Heart right ventricle (tissue), 16 donors: Measurements from ENCODE around the gene PIF1. TPM values are rescaled to one million over a fixed set of nuclear protein-coding genes. Genes with fewer than 3 reads are reported as not detected.
A peak's percentile ranks its signal among the peaks of the same experiment; 100 is the strongest.

Experiments
- ATAC-seq, 8 donors: fragments of 200-7000 bp; cut with Tn5 transposase; one replicate each; pipeline ENCODE4 v1.9.1; 2020; ENCODE audit warnings: mild to moderate bottlenecking in 8 of 8, moderate library complexity in 8 of 8, moderate number of reproducible peaks in 1 of 8
- DNase-seq, 2 donors: peaks; one replicate each; pipeline ENCODE4 v3.0.0-alpha.2; 2020
- H3K27ac ChIP-seq, 10 donors: fragments of 200-600 bp; sonication (generic) in 2 of 10; one replicate each; pipeline versions ENCODE4 v1.5.0 to v1.8.0; 2020 to 2022; ENCODE audit warnings: mild to moderate bottlenecking in 3 of 10
- H3K27me3 ChIP-seq, 7 donors: fragments of 200-600 bp; one replicate each; pipeline ENCODE4 v1.8.0; 2021 to 2022; ENCODE audit warnings: mild to moderate bottlenecking in 2 of 7
- H3K36me3 ChIP-seq, 9 donors: fragments of 200-600 bp; sonication (generic) in 1 of 9; one replicate each; pipeline versions ENCODE4 v1.5.0 to v1.8.0; 2020 to 2022; ENCODE audit warnings: mild to moderate bottlenecking in 2 of 9
- H3K4me1 ChIP-seq, 9 donors: fragments of 200-600 bp; sonication (generic) in 1 of 9; one replicate each; pipeline versions ENCODE4 v1.5.0 to v1.8.0; 2020 to 2022; ENCODE audit warnings: mild to moderate bottlenecking in 4 of 9
- H3K4me3 ChIP-seq, 10 donors: fragments of 200-600 bp; sonication (generic) in 2 of 10; one replicate each; pipeline versions ENCODE4 v1.5.0 to v1.8.0; 2020 to 2022; ENCODE audit warnings: mild to moderate bottlenecking in 7 of 10, moderate library complexity in 2 of 10
- H3K9me3 ChIP-seq, 11 donors: fragments of 200-600 bp in 10 of 11; sonication (generic) in 2 of 11; one replicate each; pipeline versions ENCODE4 v1.5.0 to v1.8.0; 2013 to 2022; ENCODE audit warnings: mild to moderate bottlenecking in 2 of 11, control low read depth in 1 of 11, moderate library complexity in 1 of 11
- CTCF ChIP-seq, 9 donors: fragments of 200-600 bp; sonication (generic) in 2 of 9; IDR thresholded peaks; one replicate each; pipeline versions ENCODE4 v1.5.0 to v1.8.0; 2021 to 2022; ENCODE audit warnings: antibody characterized with exemption in 9 of 9, mild to moderate bottlenecking in 5 of 9, moderate library complexity in 1 of 9
- WGBS, 2 donors: extraction: QIAGEN DNeasy Blood & Tissue Kit; methylation state at CpG; one replicate each; pipeline ENCODE4 v1.1.7; 2013; ENCODE audit warnings: inconsistent platforms in 1 of 2; 5-methylcytosine and 5-hydroxymethylcytosine counted together
- intact Hi-C, 10 donors: fragments of 100-400 bp; cut with DNase I; formaldehyde crosslinking; loops; one replicate each; pipeline versions ENCODE4 v1.11.1 to v1.14.2; 2022
- polyA plus RNA-seq, 2 donors: library from polyadenylated mRNA; stranded (reverse); fragments of 200-250 nt; gene quantifications; one replicate each; pipeline ENCODE4 v1.2.3, GENCODE V29; 2013
- total RNA-seq, 10 donors: library from RNA; stranded (reverse); fragmentation: NEBNext Ultra II Directional in 3 of 10; extraction: Animal tissue kit (Norgen Biotek cat#: 25700) in 3 of 10; gene quantifications; one replicate each; pipeline versions ENCODE4 v1.2.1 to v1.2.4, GENCODE V29; 2021 to 2023
- donor health status: Arrhythmogenic right ventricular cardiomyopathy.
- donor health status: ischemic (EF 13 %, LVEDD 7.1; RV severe dilation, severe dysfunction).
- donor health status: healthy with polysubstance abuse.
- donor health status: DM: no; HTN: yes; CAD: no.
- donor health status: DM: no; HTN: no; CAD: no.
- donor health status: ischemic (EF 25% LVEDD 6.9; RV normal size, moderate dysfunction).
- donor health status: ischemic (EF 25% LVEDD 5.7; RV mildly dilated, moderate dysfunction).
- donor health status: healthy.
- donor health status: DM: yes; HTN: yes; CAD: no.
- donor health status: Ischemic cardiomyopathy.
- donor health status: ischemic (EF 35%, LVEDD 5.7; RV mildly dilated, moderate dysfunction).
- donor health status: nonischemic (EF 11% LVEDD 7.7; RV severe dilation, severe dysfunction).
- donor health status: DM: yes; HTN: yes; CAD: no.
- donor health status: PGD.
- donor health status: ischemic (EF 29% LVEDD 5.4; RV normal size, mild dysfunction).
- donor health status: nonischemic (EF 23%, LVEDD 6.1; RV moderate dilation, normal function).

PIF1 gene
- total and polyA plus RNA-seq, 12 donors = 0.22 to 2.9 (median 0.45) TPM

DNA sequence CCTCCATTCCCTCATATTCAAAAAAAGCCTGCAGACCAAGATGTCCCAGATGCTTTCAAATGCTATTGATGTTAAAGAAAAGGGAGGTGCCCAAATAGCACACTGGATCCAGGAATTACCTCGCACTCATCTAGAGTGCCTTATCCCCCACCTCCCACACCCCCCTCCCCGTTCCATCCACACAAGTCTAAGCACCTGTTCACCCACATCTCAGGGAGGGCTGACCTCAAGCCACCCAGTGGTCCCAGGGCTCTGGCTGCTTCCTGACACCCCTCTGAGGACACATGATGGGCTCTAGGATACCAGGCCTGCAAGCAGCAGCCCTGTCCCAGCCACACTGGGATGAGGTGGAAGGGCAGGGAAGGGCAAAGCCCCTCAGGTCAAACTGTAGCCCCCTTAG, 54.8 kb downstream of the PIF1 start:
- H3K4me1 ChIP-seq = peaks cover 0 to 64% (median 11%) of the 10 kb centered on the region in 9 donors
- intact Hi-C loops = no loop called here
- DNase-seq = no peak
- ATAC-seq = no peak
- peaks cover 0 to 26% (median 0%) of the 10 kb centered on the region in 7 donors for H3K27me3 ChIP-seq
- no peak for TF ChIP-seq CTCF (IDR thresholded peaks at IDR 0.05)
- no peak overlapping the region for H3K4me3 ChIP-seq
- 30 to 44% methylated on average over 2 of the region's 2 CpGs for WGBS, 2 donors
- no peaks in the 10 kb centered on the region for H3K36me3 ChIP-seq
- H3K9me3 ChIP-seq = no peaks in the 10 kb centered on the region
- H3K27ac ChIP-seq = no peak overlapping the region

DNA sequence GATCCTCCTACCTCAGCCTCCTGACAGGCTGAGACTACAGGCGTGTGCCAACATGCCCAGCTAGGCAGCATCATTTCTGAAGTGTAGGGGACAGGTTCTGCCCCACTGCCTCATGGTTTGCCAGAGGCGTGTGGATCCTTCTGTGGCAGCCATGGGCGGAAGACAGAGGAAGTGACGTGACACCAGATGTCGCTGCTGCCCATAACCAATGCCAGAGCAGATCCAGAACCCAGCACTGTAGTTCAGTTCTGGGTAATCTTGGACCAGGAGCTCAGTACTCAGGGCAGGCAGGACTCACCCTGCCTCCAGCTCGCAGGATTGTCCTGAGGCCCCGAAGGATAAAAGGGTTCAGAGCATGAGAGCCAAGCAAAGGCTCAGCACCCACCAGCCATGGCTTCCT, 58.2 kb downstream of the PIF1 start:
- H3K4me3 ChIP-seq = no peak overlapping the region
- H3K27me3 ChIP-seq = no peaks in the 10 kb centered on the region
- ATAC-seq = no peak
- intact Hi-C loops = no loop called here
- peak overlapping the region in 3 of 10 donors; percentile 6 to 46 (median 31) for H3K27ac ChIP-seq
- no peaks in the 10 kb centered on the region for H3K9me3 ChIP-seq
- H3K4me1 ChIP-seq = peaks cover 0 to 69% (median 24%) of the 10 kb centered on the region in 9 donors
- no peak for TF ChIP-seq CTCF (IDR thresholded peaks at IDR 0.05)
- 76 to 88% methylated on average over 7 of the region's 7 CpGs for WGBS, 2 donors
- no peak for DNase-seq
- H3K36me3 ChIP-seq = no peaks in the 10 kb centered on the region

DNA sequence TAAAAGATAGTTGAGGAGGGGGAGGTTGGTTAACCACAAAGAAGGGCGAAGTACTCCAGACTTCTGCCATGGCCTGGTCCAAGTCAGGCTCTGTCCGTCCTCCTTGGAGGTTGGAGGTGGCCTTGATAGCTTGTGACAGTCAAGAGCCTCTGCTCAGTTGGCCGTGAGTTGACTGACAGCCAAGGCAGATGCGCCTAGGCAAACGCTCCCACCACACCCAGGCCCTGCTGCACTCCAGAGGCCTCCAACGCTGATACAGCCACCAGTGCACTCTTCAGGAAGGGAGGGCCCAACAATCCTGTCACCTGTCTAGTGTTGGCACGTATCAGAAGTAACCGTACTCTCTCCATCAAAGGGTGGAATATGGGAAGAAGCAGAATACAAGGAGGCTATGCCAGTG, 59.4 kb downstream of the PIF1 start:
- Histone ChIP-seq H3K4me3 (no peak overlapping the region), H3K36me3 (no peaks in the 10 kb centered on the region), H3K27me3 (no peaks in the 10 kb centered on the region), H3K27ac (peak overlapping the region in 3 of 10 donors; percentile 9 to 36 (median 33)), H3K9me3 (no peaks in the 10 kb centered on the region), H3K4me1 (peaks cover 3 to 71% (median 25%) of the 10 kb centered on the region in 9 donors)
- ATAC-seq (peak in 2 of 8 donors; percentile 7 to 13), DNase-seq (no peak)
- WGBS, 2 donors = 47 to 51% methylated on average over 8 of the region's 8 CpGs
- TF ChIP-seq CTCF (IDR thresholded peaks at IDR 0.05) = no peak
- intact Hi-C loops = no loop called here

Other genes starting within 250 kb of the PIF1 start
- 100 to 1,000 TPM; 177 to 296 (median 213) TPM for gene RBPMS2, start 50.1 kb downstream of the PIF1 start, total RNA-seq
- 100 to 1,000 TPM; 200 to 310 TPM for gene RBPMS2, start 50.1 kb downstream of the PIF1 start, polyA plus RNA-seq
- 10 to 100 TPM in 3 of 10 donors, 1 to 10 TPM in 7; 5.9 to 24.2 (median 9.7) TPM for gene PLEKHO2, start 16.3 kb upstream of the PIF1 start, total RNA-seq
- 10 to 100 TPM in 1 of 2 donors, 1 to 10 TPM in 1; 7.2 to 10.2 TPM for gene PLEKHO2, start 16.3 kb upstream of the PIF1 start, polyA plus RNA-seq
- 1 to 10 TPM in 7 of 10 donors, under 1 TPM in 3; 0.70 to 1.9 (median 1.3) TPM for gene ANKDD1A, start 86.3 kb upstream of the PIF1 start, total RNA-seq
- gene ANKDD1A, start 86.3 kb upstream of the PIF1 start, polyA plus RNA-seq = 1 to 10 TPM; 1.1 to 1.9 TPM
- gene SPG21, start 164.3 kb upstream of the PIF1 start, total RNA-seq = 10 to 100 TPM; 36.4 to 56.6 (median 45.9) TPM
- gene SPG21, start 164.3 kb upstream of the PIF1 start, polyA plus RNA-seq = 10 to 100 TPM; 30.4 to 57.0 TPM
- gene MTFMT, start 204.0 kb upstream of the PIF1 start, total RNA-seq = 10 to 100 TPM; 13.5 to 21.9 (median 18.6) TPM
- 1 to 10 TPM; 5.5 to 8.0 TPM for gene MTFMT, start 204.0 kb upstream of the PIF1 start, polyA plus RNA-seq
- gene SLC51B, start 219.7 kb upstream of the PIF1 start, total RNA-seq = not detected
- gene SLC51B, start 219.7 kb upstream of the PIF1 start, polyA plus RNA-seq = under 1 TPM in 1 of 2 donors, not detected in 1; 0.43 TPM
- gene RASL12, start 242.3 kb upstream of the PIF1 start, total RNA-seq = 10 to 100 TPM in 7 of 10 donors, 1 to 10 TPM in 3; 4.4 to 20.1 (median 11.8) TPM
- 10 to 100 TPM; 13.1 to 18.7 TPM for gene RASL12, start 242.3 kb upstream of the PIF1 start, polyA plus RNA-seq